HFFc6 (cell line): Measurements from ENCODE around the gene FAM222A. TPM values are rescaled to one million over a fixed set of nuclear protein-coding genes. Genes with fewer than 3 reads are reported as not detected.

ENCODE experiments used
- DNase-seq: peaks from one replicate; pipeline ENCODE4 v3.0.0-alpha.2; 2018
- H3K27ac Mint-ChIP-seq: 2 replicates; pipeline ENCODE4 v1.8.0; 2020; ENCODE audit warnings: mild to moderate bottlenecking, mixed read lengths
- H3K27me3 Mint-ChIP-seq: 2 replicates; pipeline ENCODE4 v1.8.0; 2021; ENCODE audit warnings: mild to moderate bottlenecking, moderate library complexity, mixed read lengths; ENCODE audit not compliant: insufficient read depth
- H3K36me3 Mint-ChIP-seq: 2 replicates; pipeline ENCODE4 v1.8.0; 2021; ENCODE audit warnings: low read depth, mixed read lengths
- H3K4me1 Mint-ChIP-seq: 2 replicates; pipeline ENCODE4 v1.8.0; 2020; ENCODE audit warnings: low read depth, mixed read lengths
- H3K4me3 Mint-ChIP-seq: 2 replicates; pipeline ENCODE4 v1.8.0; 2020; ENCODE audit warnings: mild to moderate bottlenecking, moderate library complexity, mixed read lengths
- H3K9me3 Mint-ChIP-seq: 2 replicates; pipeline ENCODE4 v1.8.0; 2020; ENCODE audit warnings: mild to moderate bottlenecking, mixed read lengths
- long read RNA-seq: library from polyadenylated mRNA; unstranded; transcript quantifications from one replicate; pipeline ENCODE4 v2.0.0, GENCODE V29; 2019
- total RNA-seq, 6 experiments: library from RNA; stranded (reverse); fragmentation: NEBNext Ultra II Directional; extraction: Animal tissue kit (Norgen Biotek cat#: 25700); gene quantifications; 2 replicates in 1 of 6; 3 replicates in 5 of 6; pipeline ENCODE4 v1.2.3, GENCODE V29; 2021
- TF ChIP-seq, protein P1 (sequence below): fragments of 200-600 bp; sonication (generic); IDR thresholded peaks from 2 replicates; pipeline ENCODE4 v1.5.0; 2021; ENCODE audit warnings: antibody characterized with exemption, mild to moderate bottlenecking

FAM222A gene
- total RNA-seq = under 1 TPM; 0.46 to 0.65 (median 0.64) TPM
- long read RNA-seq = 0 reads

GRCh38 chr12:109713187-109714070, at the start of gene FAM222A:
Gene FAM222A (plus strand): TSS chr12:109713825. CDS start chr12:109744147, 30,322 bp downstream.
- no peaks in the 10 kb centered on the region for H3K9me3 Mint-ChIP-seq
- DNase-seq = peak; percentile 94

GRCh38 chr12:109664402-109664801, 49.2 kb upstream of the FAM222A start:
- Mint-ChIP-seq H3K27ac (no peak overlapping the region), H3K27me3 (peaks cover 16% of the 10 kb centered on the region), H3K4me1 (no peaks in the 10 kb centered on the region), H3K36me3 (no peaks in the 10 kb centered on the region), H3K4me3 (no peak overlapping the region), H3K9me3 (no peaks in the 10 kb centered on the region)
- DNase-seq = no peak
- TF ChIP-seq, protein P1, sequence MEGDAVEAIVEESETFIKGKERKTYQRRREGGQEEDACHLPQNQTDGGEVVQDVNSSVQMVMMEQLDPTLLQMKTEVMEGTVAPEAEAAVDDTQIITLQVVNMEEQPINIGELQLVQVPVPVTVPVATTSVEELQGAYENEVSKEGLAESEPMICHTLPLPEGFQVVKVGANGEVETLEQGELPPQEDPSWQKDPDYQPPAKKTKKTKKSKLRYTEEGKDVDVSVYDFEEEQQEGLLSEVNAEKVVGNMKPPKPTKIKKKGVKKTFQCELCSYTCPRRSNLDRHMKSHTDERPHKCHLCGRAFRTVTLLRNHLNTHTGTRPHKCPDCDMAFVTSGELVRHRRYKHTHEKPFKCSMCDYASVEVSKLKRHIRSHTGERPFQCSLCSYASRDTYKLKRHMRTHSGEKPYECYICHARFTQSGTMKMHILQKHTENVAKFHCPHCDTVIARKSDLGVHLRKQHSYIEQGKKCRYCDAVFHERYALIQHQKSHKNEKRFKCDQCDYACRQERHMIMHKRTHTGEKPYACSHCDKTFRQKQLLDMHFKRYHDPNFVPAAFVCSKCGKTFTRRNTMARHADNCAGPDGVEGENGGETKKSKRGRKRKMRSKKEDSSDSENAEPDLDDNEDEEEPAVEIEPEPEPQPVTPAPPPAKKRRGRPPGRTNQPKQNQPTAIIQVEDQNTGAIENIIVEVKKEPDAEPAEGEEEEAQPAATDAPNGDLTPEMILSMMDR = no peak

More at GRCh38 chr12:109713187-109714070, at the start of gene FAM222A:
- Mint-ChIP-seq H3K27ac (no peak within 1 kb of the TSS), H3K27me3 (peaks cover 19% of the 10 kb centered on the region), H3K4me3 (peak within 1 kb of the TSS; percentile 51; the same call in 1 of the 2 replicates), H3K36me3 (no peaks in the 10 kb centered on the region), H3K4me1 (peaks cover 11% of the 10 kb centered on the region)
- TF ChIP-seq, protein P1 = peak; percentile 55

DNA sequence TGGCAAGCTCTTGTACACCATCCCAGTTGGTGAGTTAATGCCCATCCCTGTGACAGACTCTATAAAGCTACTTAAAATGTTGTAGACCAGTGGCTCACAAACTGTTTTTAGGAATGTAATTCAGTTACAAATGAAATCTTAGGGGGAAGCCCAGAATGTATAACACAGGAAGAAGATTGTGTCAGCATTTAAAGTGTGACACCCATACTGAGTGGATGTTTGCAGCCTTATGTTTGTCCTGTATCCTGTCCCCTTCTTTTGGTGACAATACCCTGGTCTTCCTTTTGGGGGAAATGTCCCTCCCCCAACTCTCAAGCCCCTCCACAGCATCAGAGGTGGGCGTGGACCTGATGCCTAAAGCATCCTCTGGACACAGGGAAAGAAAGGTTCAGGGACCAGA, 47.6 kb upstream of the FAM222A start:
- TF ChIP-seq, protein P1 = no peak
- Mint-ChIP-seq H3K36me3 (no peaks in the 10 kb centered on the region), H3K4me1 (no peaks in the 10 kb centered on the region), H3K4me3 (no peak overlapping the region), H3K27ac (no peak overlapping the region), H3K9me3 (no peaks in the 10 kb centered on the region), H3K27me3 (peaks cover 26% of the 10 kb centered on the region)
- DNase-seq = no peak

DNA sequence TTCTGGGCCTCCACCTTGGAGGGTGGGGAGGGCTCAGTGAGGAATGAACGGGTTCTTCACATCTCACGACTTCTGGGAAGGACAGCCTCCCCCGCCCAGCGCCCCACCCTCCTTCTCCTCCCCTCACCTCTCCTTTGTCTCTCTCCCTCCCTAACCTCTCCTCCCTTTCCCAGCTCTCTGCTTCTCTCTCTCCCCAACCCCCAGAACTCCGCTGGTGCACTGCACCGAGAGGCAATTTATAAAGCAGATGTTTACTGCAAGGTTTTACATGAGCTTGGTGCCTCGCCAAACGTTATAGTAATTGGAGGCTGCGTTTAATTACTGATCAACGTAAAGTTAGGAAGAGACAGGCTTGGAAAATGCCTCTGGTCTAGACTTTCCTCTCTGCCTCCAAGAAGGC, 42.9 kb upstream of the FAM222A start:
- Mint-ChIP-seq H3K4me3 (no peak overlapping the region), H3K4me1 (peaks cover 4% of the 10 kb centered on the region; the same call in 1 of the 2 replicates), H3K36me3 (no peaks in the 10 kb centered on the region), H3K27ac (no peak overlapping the region), H3K27me3 (peaks cover 43% of the 10 kb centered on the region), H3K9me3 (no peaks in the 10 kb centered on the region)
- TF ChIP-seq, protein P1 = no peak
- DNase-seq = no peak

DNA sequence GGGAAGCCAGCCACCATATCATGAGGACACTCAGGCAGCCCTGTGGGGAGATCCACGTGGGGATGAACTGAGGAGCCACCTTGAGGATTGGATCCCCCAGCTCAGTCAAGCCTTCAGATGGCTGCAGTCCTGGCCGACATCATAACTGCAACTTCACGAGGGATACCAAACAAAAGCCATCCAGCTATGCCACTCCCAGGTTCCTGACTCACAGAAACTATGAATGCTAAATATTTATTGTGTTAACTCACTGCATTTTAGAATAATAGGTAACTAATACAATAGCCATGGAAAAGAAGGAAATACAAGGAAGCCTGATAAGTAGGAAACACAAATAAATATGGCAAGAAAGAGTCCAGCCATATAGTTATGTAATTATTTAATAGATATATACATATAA, 42.1 kb upstream of the FAM222A start:
- H3K4me1 Mint-ChIP-seq = peaks cover 4% of the 10 kb centered on the region; the same call in 1 of the 2 replicates
- no peak for DNase-seq
- H3K27ac Mint-ChIP-seq = no peak overlapping the region
- peaks cover 46% of the 10 kb centered on the region for H3K27me3 Mint-ChIP-seq
- no peaks in the 10 kb centered on the region for H3K36me3 Mint-ChIP-seq
- H3K4me3 Mint-ChIP-seq = no peak overlapping the region
- H3K9me3 Mint-ChIP-seq = no peaks in the 10 kb centered on the region
- TF ChIP-seq, protein P1 = no peak
